ENCODE results near the gene CADPS2.

DNA sequence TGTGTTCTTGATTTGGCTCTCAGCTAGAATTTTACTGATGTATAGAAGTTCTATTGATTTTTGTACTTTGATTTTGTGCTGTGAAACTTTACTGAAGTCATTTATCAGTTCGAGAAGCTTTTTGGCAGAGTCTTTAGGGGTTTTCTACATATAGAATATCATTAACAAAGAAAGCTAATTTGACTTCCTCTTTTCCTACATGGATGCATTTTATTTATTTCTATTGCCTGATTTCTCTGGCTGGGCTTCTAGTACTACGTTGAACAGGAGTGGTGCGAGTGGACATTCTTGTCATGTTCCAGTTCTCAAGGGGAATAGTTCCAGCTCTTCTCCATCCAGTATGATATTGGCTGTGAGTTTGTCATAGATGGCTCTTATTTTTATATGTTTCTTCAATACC, 252.8 kb downstream of the CADPS2 start:
- TF ChIP-seq CTCF (IDR thresholded peaks at IDR 0.05) (no peak), POLR2A (IDR thresholded peaks at IDR 0.05; ENCODE audit: low read depth) (no peak)
